Measurements from ENCODE around the gene PPA2. TPM values are rescaled to one million over a fixed set of nuclear protein-coding genes. Genes with fewer than 3 reads are reported as not detected.
A peak's percentile ranks its signal among the peaks of the same experiment; 100 is the strongest.

PPA2 gene
- total RNA-seq, 1 donor from 2014 or later: 27.0 TPM

- Mint-ChIP-seq H3K36me3 (ENCODE audit: unreplicated experiment) (no peaks in the 10 kb centered on the region), H3K27me3 (ENCODE audit: unreplicated experiment) (peaks cover 2% of the 10 kb centered on the region), H3K4me1 (ENCODE audit: low read depth, unreplicated experiment) (no peaks in the 10 kb centered on the region), H3K9me3 (ENCODE audit: unreplicated experiment) (peaks cover 1% of the 10 kb centered on the region), H3K27ac (ENCODE audit: unreplicated experiment) (no peak overlapping the region), H3K4me3 (ENCODE audit: unreplicated experiment) (no peak overlapping the region)
- no peak for DNase-seq
- TF ChIP-seq CTCF (IDR thresholded peaks at IDR 0.05; ENCODE audit: partially characterized antibody, unreplicated experiment): no peak
Observed at GRCh38 chr4:105490523-105490922, 16.7 kb upstream of the PPA2 start.

GRCh38 chr4:105483840-105484239 lies 10.0 kb upstream of the PPA2 start:
- H3K4me3 Mint-ChIP-seq (ENCODE audit: unreplicated experiment): no peak overlapping the region
- H3K27me3 Mint-ChIP-seq (ENCODE audit: unreplicated experiment): peaks cover 4% of the 10 kb centered on the region
- peaks cover 2% of the 10 kb centered on the region for H3K9me3 Mint-ChIP-seq (ENCODE audit: unreplicated experiment)
- H3K4me1 Mint-ChIP-seq (ENCODE audit: low read depth, unreplicated experiment): no peaks in the 10 kb centered on the region
- H3K36me3 Mint-ChIP-seq (ENCODE audit: unreplicated experiment): no peaks in the 10 kb centered on the region
- no peak for TF ChIP-seq CTCF (IDR thresholded peaks at IDR 0.05; ENCODE audit: partially characterized antibody, unreplicated experiment)
- H3K27ac Mint-ChIP-seq (ENCODE audit: unreplicated experiment): no peak overlapping the region
- no peak for DNase-seq

- peak overlapping the region; percentile 77 for H3K4me3 Mint-ChIP-seq (ENCODE audit: unreplicated experiment)
- H3K27ac Mint-ChIP-seq (ENCODE audit: unreplicated experiment): no peak overlapping the region
Observed at GRCh38 chr4:105474099-105474518, 247 bp upstream of the PPA2 start.

GRCh38 chr4:105472871-105473323 lies 965 bp downstream of the PPA2 start:
- no peak for DNase-seq
- peak overlapping the region; percentile 98 for H3K4me3 Mint-ChIP-seq (ENCODE audit: unreplicated experiment)
- peaks cover 5% of the 10 kb centered on the region for H3K27me3 Mint-ChIP-seq (ENCODE audit: unreplicated experiment)
- peak overlapping the region; percentile 57 for H3K27ac Mint-ChIP-seq (ENCODE audit: unreplicated experiment)
- H3K9me3 Mint-ChIP-seq (ENCODE audit: unreplicated experiment): no peaks in the 10 kb centered on the region
- no peaks in the 10 kb centered on the region for H3K36me3 Mint-ChIP-seq (ENCODE audit: unreplicated experiment)
- H3K4me1 Mint-ChIP-seq (ENCODE audit: low read depth, unreplicated experiment): peaks cover 2% of the 10 kb centered on the region
- no peak for TF ChIP-seq CTCF (IDR thresholded peaks at IDR 0.05; ENCODE audit: partially characterized antibody, unreplicated experiment)

More at GRCh38 chr4:105474099-105474518, 247 bp upstream of the PPA2 start:
- Mint-ChIP-seq H3K9me3 (ENCODE audit: unreplicated experiment) (no peaks in the 10 kb centered on the region), H3K27me3 (ENCODE audit: unreplicated experiment) (peaks cover 3% of the 10 kb centered on the region), H3K36me3 (ENCODE audit: unreplicated experiment) (no peaks in the 10 kb centered on the region), H3K4me1 (ENCODE audit: low read depth, unreplicated experiment) (peaks cover 2% of the 10 kb centered on the region)
- peak; percentile 91 for DNase-seq
- peak; percentile 86 for TF ChIP-seq CTCF (IDR thresholded peaks at IDR 0.05; ENCODE audit: partially characterized antibody, unreplicated experiment)

- Mint-ChIP-seq H3K27ac (ENCODE audit: unreplicated experiment) (no peak overlapping the region), H3K27me3 (ENCODE audit: unreplicated experiment) (peaks cover 5% of the 10 kb centered on the region), H3K4me1 (ENCODE audit: low read depth, unreplicated experiment) (peaks cover 5% of the 10 kb centered on the region), H3K9me3 (ENCODE audit: unreplicated experiment) (no peaks in the 10 kb centered on the region), H3K36me3 (ENCODE audit: unreplicated experiment) (no peaks in the 10 kb centered on the region), H3K4me3 (ENCODE audit: unreplicated experiment) (peak overlapping the region; percentile 37)
- peak; percentile 66 for DNase-seq
- peak; percentile 63 for TF ChIP-seq CTCF (IDR thresholded peaks at IDR 0.05; ENCODE audit: partially characterized antibody, unreplicated experiment)
Observed at GRCh38 chr4:105471566-105472176, 2.2 kb downstream of the PPA2 start.
